ENCODE data around the gene CFAP210.
"Not testable (repeated sequence)": the region's sequence is repeated elsewhere in the genome, so short reads cannot be mapped to it uniquely, and the experiment has no call there.

The CFAP210 gene

GRCh38 chr2:169609264-169609663 lies 84.9 kb downstream of the CFAP210 start:
- no peak for DNase-seq

DNA sequence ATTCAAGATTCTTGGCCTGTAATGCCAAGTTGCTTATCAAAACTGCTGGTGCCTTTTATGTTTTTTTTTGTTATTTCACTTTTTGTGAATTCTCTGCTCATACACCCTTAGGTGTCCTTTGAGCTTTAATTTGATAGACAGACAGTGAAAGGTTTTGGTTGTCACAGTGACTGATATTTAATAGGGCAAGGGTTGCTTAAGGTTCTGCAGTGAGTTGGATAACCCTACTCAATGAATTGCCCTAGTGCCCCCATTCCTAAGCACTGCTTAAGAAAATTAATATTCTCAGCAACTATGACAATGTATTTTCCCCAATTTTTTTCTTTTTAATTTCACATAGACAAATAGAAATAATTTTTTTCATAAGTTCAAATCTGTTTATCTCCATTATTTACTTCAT lies 94.6 kb downstream of the CFAP210 start:
- no peak for DNase-seq

- DNase-seq: no peak
Observed at GRCh38 chr2:169598982-169599381, 95.2 kb downstream of the CFAP210 start.

DNA sequence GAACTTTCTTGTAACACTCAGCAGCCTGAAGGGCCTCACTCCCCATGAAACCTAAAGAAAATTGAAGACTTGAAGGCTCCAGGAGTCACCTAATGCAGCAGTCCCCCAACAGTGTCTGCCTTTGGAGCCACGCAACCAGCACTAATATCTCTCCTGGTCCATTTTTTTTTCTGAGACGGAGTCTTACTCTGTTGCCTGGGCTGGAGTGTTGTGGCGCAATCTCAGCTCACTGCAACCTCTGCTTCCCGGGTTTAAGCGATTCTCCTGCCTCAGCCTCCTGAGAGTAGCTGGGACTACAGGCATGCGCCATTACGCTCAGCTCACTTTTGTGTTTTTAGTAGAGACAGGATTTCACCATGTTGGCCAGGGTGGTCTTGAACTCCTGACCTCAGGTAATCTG lies 97.7 kb downstream of the CFAP210 start:
- not testable (repeated sequence) for DNase-seq

Measured in stimulated activated CD8-positive, alpha-beta memory T cell treated with anti-CD3 and anti-CD28 coated beads, Interleukin-4, amount 100 ng/mL, for 48 hours (primary cell).